ENCODE measurements around the gene RAB8A.

The RAB8A gene

DNA sequence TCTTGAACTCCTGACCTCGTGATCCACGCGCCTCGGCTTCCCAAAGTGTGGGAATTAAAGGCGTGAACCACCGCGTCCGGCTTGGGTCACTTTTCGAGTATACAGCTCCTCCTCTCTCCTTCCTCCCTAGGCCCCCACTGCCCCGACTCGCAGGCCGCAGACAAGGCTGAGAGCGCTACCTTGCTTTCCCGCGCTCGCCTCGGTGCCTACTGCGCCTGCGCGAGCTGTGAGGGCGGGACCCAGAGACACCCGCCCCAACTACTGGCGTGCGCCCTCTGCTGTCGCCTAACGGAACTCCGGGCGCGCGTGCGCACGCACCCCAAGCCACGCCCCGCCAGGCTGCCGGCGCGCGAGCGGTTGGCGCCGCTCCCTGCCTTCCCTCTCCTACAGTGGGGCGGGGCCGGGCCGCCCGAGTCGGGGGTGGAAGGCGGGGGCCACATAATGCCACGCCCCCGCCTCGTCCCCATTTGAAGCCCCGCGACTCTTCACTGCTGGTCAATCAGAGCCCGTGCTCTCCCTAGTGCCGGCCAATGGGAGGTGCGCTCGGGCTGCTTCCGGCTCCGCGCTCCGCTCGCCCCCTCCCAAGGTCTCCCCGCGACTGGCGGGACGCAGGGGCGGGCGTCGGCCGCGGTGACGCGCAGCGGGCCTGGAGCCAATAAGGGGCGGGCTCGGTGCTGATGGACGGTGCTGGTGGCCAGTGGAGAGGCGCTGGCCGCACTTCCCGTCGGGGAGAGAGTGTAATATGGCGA, at the start of gene RAB8A:
Gene RAB8A (plus strand): TSS at position 730 of the 749 bp plus-strand sequence. CDS start 13 bp downstream, at position 743.
- peak; percentile 100 for DNase-seq

DNA sequence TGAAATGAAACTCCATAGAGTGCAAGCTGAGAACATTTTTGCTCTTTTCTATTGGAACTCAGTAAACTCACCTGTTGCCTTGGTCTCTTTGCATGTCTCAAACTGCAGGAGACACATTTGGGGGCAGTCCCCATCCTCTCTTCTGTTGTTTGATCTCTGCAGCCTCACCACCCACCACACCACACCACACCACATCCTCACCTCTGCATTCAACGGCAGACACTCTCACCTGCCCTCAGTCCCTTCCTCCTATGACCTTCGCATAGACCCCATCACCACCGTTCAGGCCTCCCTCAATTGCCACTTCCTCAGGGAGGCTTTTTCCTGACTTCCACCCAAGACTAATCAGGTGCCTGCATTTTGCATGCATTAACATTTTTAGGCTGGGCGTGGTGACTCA, 49.7 kb upstream of the RAB8A start:
- no peak for DNase-seq

DNA sequence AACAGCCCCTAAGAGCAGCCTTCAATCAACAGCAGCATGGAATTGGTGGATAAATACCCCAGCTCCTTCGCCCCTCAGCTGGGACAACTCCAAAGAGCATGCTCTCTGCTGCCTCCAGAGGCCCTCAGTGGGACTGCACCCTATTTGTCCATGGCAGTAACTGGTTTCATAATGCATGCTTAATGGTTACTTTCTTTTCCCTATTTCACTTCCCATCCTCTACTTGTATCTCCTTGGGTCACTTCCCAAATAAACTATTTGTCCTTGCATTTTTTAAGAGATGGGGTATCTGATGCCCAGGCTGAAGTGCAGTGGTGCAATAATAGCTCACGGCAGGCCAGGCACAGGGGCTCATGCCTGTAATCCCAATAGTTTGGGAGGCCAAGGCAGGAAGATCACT, 48.9 kb upstream of the RAB8A start:
- peak; percentile 85 for DNase-seq

DNA sequence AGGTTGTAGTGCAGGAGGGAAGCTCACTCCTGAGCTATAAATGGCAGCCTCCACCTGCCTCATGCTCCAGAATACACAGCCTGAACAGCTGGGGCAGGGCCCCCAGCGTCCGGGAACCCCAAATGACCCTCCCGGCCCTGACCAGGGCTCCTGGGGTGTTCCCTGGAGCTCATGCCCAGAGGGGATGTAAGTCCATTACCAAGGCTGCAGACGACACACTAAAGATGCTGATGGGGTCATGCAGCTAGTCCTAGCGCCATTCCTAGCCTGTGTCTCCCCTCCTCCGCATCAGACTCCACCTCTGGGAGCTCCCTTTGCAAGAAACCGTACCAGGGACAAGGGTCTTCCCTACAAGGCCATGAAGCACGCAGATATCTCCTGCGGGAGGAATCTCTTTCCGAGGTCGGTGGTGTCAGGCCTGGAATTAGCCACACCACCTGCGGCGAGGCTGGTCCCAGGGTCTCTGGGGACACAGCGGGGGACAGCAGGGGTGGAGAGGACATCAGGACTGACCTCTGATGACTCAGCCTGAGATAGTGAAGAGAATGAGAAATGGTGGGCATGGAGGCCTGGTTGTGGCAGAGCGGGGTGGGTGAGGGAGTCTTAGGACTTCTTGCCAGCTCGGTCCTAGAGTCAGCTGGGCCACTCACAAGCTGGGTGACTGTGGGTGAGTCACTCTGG, 47.3 kb upstream of the RAB8A start:
- no peak for DNase-seq

DNA sequence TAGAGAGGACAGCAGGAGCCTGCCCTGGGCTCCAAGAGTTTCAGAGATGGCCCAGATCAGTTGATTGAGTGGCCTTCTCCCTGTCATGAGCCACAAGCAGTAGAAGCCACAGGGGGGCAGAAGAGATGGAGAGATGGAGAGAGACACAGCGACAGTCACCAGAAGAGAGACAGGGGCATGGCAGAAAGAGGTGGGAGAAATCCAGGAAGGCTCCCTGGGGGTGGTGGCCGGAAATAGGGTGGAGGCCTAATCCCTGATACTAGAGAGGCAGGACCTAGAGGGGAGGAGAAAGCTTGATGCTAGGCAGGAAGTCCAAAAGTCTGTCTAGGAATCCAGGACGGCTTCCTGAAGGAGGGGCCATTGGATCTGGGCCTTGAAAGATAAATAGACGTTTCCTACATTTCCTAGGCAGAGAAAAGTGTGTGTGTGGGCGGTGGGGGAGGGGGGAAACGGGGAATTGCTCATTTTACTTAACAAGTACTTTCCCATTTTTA, 45.0 kb upstream of the RAB8A start:
- DNase-seq = no peak

DNA sequence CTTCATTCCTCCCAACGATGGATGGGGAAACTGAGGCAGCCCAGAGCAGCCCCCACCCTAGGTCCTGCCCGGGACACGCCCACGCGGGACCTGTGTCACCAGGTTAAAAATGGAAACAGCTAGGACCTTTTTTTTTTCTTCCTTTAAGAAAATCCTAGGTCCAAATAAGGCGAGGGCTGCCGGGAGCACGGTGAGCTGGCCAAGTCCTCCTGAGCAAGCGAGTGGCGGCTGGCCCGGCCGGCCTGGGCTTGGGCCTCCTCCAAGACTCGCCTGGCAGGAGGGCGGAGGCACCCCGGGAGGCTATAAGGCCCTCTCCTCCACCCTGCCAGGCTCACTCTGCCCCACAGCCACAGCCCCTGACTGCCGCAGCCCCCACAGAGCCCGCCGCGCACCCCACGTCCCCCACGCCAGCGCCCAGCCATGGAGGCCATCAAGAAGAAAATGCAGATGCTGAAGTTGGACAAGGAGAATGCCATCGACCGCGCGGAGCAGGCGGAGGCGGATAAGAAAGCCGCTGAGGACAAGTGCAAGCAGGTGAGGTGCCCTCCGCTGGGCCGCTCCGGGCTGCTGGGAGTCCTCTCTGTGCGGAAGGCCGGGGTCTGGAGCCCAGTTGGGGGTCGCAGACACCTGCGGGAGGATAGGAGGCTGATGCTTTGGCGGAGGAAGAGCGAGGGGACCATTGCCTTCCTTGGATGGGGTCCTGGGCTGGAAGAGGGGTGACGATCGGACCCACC, 44.3 kb upstream of the RAB8A start:
- no peak for DNase-seq

DNA sequence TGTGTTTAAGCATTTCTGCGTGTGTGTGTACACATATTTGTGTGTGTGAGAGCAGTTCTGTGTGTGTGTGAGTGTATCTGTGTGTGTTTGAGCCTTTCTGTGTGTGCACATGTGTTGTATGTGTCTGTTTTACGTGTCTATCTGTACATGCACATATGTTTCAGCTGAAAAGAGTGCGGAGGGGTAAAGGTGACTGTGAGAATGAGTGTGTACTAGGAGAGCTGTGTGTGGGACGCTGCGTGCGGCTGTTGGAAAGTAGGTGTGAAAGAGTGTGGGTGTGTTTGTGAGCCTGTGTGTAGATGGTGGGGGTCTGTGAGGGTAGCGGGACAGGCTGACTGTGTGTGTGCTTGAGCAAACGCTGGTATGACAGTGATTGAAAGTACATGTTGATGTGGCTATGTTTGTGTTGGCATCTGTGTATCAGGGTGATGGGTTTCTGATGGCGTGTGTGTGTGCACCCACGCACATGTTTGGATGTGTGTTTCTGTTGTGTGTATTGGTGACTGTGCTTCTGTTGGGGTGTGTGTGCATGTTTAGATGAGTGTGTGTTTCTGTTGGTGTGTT, 42.9 kb upstream of the RAB8A start:
- DNase-seq = no peak

DNA sequence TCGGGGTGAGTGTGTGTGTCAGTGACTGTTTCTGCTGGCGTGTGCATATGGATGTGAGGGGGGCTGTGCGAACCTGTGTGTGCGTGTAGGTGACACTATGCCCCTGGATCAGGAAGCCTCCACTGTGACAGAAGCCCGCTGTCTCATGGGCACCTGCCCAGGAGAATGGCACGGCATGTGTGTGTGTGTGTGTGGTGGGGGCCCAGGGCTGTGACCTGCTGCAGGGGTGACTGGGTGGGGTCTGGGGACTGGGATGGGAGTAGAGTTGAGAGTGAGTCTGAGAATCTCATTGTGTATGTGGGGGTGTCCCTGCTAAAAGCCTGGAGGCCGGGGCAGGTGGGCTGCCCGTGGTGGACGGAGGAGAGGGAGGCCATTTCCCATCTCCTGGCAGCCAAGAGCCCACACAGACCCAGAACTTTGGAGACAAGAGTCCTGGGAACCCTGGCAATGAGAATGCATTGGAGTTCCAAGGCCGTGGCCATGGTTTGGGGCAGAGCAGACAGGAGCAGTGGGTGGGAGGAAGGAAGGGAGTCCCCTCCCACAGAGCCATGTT, 41.8 kb upstream of the RAB8A start:
- DNase-seq = no peak

DNA sequence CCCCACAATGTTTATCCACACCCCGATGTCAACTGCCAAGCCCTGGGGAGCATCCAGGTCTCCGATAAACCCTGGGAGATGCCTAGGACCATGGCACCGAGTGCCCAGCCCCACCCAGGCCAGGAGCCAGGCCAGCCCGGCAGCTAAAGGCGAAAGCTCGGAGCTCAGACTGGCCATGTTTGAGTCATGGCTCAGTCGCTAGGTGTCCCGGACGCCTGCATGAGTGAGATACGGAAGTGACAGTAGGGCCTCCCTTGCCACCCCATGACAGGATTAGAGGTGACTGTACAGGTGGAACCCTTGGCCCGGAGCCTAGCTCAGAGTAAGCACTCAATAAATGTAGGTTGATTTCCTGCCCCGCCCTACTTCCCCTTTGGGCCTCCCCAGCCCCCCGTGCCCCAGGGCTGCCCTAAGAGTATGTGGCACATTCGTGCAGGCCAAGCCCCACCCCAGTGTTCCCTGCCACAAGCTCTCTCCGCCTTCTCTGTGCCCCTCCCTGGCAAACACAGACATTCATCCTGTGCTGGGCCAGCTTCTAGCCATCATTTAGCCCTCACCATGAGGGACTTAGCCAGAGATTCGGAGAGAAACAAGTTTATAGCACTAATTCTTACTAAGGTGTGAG, 41.2 kb upstream of the RAB8A start:
- peak; percentile 86 for DNase-seq

DNA sequence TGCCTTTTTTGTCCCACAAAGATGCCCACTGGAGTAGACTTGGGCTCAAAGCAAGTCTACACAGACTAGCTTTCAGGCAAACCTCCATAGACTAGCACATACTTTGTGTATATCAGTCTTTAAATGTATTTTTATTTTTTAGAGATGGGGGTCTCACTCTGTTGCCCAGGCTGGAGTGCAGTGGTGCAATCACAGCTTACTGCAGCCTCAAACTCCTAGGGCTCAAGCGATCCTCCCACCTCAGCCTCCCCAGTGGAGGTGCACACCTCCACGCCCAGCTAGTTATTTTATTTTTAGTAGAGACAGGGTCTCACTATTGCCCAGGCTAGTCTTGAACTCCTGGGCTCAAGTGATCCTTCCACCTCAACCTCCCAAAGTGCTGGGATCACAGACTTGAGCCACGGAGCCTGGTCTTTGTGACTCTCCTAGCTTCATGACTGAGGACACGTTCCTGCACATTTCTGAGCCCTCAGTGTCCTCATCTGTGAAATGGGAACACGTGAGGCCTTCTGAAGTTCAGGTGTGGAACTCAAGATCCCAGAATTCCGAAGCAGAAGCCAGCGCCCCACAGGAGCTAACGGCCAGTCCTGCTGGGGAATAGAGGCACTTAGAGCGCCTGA, 40.5 kb upstream of the RAB8A start:
- DNase-seq = no peak

DNA sequence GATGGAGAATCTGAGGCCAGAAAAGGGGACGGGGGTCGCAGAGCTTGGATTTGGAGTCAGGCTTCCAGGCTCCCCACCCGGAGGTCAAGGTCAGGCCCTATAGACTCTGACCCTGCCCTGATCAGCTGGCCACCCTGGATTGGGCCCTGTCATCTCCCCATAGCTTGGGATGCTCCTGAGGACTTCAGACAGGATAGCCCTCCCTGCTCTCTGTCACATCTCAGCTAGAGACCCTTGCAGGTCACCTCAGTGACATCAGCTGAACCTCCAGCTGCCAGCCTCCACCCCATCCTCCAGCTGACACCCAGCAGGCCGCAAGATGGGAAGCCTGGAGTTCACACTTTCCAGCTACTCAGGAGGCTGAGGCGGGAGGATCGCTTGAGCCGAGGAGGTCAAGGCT, 38.2 kb upstream of the RAB8A start:
- no peak for DNase-seq

DNA sequence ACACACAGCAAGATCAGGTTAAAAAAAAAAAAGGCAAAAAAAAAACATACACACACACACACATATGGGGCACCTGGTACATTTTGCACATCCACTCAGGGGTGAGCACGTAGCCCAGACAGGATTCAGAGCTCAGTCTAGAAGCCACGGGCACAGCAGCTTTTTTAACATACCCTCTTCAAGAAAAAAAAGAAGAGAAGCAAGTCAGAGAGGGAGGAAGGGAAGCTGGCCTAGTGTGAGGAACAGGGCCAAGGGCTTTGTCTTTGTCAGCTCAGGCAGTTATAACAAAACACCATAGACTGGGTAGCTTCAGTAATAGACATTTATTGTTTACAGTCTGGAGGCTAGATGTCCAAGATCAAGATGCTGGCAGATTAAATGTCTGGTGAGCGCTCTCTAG, 37.7 kb upstream of the RAB8A start:
- DNase-seq = no peak

DNA sequence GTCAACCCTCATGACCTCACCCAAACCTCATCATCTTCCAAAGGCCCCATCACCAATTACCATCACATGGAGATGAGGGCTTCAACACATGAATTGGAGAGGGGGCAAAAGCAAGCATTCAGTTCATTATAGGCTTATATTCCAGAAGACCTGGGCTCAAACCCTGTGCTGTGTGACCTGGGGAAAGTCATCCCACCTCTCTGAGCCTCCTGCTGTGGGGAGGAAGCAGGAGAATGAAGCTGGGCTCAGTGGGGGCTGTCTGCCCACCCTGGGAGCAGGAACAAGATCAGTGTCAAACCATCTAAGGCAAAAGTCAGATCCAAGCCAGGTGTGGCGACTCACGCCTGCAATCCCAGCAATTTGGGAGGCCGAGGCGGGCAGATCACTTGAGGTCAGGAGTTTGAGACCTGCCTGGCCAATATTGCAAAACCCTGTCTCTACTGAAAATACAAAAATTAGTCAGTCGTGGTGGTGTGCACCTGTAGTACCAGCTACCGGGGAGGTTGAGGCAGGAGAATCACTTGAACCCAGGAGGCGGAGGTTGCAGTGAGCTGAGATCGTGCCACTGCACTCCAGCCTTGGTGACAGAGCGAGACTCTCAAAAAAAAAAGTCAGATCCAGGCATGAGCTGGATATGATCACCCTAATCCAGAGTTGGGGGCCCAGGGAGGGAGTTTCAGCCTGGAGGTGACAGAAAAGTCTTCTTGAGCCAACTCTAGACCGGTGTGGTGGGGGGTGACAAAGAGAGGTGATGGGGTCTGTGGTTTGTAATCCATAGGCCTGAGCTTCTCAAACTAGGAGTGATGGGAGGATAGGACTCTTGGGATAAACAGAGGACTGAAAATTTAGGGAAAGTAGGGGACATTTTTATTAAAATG, 37.0 kb upstream of the RAB8A start:
- DNase-seq = no peak

DNA sequence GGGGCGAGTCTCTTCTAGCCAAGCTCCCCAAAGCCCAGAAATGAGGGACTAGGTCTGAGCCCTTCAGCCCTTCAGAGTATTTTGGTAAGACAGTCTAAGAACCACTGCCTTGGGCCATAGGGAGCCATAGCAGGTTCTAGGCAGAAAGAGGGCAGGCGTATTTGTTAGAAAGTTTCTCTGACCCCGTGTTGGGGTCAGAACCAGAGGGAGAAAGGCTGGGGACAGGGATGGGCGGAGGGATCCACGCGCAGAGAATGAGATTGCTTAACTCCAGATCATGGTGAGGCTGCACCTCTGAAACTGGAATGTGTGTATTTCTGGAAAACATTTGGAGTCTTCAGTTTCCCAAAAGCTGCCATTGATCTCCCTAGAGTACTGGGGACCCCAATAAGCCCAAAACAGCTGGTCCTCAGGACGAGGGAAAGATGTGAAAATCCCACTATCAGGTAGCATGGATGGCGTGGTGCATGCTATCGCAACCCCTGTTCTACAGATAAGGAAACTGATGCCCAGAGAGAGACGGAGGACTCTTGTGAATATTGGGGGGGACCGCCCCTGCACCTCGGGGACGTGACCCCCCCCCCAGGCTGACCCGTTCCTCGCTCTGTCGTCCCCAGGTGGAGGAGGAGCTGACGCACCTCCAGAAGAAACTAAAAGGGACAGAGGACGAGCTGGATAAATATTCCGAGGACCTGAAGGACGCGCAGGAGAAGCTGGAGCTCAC, 36.1 kb upstream of the RAB8A start:
- DNase-seq = no peak

DNA sequence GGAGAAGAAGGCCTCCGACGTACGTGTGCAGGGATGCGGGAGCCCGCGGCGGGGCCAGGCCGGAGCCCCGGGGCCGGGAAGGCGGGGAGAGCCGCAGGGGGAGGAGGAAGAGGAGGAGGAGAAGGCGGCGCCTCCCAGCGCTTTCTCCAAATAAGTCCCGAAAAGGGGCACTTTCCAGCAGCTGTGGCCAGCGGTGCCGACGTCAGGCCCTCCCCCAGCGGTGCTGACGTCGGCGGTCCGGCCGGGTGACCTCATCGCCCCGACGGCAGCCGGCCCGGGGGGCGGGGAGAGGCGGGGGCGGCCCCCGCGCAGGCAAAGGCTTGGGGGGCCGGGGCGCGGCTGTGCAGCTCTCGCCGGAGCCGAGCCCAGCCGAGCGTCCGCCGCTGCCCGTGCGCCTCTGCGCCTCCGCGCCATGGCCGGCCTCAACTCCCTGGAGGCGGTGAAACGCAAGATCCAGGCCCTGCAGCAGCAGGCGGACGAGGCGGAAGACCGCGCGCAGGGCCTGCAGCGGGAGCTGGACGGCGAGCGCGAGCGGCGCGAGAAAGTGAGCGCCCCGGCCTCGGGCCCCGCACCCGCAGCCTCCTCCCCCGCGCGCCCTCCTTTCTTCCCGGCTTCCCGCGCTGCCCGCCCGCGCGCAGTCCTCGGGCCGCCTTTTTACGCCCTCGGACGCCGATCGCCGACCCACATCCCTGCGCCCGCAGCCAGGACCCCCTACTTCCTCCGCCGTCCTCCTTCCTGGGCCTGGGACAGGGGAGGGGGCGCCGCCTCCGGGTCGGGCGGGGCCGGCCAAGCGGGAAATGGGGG, 35.3 kb upstream of the RAB8A start, which contains the start of gene TPM4:
Gene TPM4 (plus strand): TSS at position 342 of the 804 bp plus-strand sequence. CDS start 71 bp downstream, at position 413.
- DNase-seq = peak; percentile 90

DNA sequence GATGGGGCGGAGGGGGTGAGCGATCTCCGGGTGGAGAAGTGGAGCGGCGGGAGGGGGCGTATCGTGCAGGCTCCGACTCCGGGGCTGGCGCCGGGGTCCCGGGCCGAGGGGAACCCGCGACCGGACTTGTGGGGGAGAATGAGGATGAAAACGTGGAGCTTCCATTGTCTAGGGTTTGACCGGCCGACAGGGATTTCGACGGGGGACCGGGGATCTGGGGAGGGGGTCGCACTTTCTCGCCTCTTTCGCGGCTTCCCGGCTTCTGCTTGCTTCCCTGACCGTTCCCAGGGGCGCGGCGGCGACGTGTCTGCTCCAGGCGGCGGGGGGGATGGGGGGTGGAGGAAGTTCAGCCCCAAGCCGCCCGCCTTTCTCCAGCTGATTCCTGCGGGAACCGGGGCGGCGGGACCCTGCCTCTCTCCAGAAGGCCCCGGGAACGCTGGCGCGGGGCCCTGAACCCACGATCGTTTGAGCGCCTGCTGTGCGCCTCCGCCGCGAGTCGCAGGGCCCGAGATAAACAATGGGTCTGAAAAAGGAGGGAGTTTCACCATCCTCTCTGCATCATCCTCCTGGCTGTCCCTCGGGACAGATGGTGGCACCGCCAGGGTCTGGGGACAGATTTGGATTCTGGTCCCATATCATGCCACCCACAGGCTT, 34.6 kb upstream of the RAB8A start:
- DNase-seq = peak; percentile 70

DNA sequence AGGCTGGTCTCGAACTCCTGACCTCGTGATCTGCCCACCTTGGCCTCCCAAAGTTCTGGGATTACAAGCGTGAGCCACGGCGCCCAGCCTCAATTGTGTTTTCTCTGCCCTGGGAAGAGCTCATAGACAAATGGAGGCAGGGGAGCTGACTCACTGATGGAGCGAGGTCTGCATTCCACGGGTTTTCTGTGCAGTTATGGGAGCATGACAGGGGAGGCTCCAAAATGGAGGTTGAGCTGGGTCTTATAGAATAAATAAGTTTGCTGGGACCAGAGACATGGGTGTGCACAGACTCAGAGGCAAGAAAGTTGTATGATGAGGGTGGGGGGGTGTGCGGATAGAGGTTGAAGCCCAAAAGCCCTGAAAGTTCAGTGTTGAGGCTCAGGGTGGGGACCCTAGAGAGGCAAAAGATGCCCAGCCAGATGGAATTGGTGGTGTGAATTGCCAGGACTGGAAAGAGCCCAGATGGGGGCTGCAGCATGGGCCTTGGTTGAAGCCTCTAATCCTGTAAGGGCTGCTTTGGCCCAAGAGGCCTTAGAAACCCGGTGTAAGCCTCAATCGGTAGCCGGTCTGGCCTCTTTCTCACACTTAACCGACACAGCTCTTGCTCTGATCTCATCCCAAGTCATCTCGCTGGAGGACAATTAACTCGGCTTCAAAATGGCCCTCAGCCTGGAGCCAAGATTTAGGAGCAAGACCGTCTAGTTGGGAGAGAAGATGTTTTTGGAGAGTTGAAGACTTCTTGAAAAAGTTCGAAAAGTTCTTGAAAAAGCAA, 33.5 kb upstream of the RAB8A start:
- peak; percentile 74 for DNase-seq
